Measurements from ENCODE around the gene NBPF1.
"Not testable (repeated sequence)": the region's sequence is repeated elsewhere in the genome, so short reads cannot be mapped to it uniquely, and the experiment has no call there.

The NBPF1 gene

DNA sequence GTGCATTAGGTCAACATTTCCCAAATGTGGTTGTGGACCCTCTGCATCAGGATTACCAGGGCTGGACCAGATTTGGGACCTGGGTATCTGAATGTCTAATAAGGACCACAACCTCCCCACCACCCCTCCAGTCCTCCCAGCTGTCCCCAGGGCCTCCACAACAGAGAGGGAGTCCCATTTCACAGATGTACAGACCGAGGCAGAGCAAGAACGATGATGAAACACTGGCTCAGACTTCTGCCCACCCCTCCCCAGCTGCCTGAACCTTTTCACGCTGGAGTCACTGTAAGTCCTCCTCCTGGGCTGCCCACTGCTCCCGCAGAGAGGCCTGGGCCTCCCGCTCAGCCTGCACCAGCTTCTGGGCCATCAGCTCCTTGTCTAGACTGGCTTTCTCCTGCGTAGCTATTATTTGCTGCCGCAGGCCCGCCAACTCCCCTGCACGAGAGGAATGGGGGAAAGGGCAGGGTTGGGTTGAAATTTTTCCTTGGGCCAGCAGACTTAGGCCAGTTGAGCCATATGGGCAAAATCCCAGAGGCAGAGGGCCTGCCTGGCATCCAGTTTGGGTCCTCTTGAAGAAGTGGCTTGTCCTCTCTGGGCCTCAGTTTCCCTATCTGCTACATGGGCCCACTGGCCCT lies 8.4 kb upstream of the NBPF1 start:
- DNase-seq = not testable (repeated sequence)

DNA sequence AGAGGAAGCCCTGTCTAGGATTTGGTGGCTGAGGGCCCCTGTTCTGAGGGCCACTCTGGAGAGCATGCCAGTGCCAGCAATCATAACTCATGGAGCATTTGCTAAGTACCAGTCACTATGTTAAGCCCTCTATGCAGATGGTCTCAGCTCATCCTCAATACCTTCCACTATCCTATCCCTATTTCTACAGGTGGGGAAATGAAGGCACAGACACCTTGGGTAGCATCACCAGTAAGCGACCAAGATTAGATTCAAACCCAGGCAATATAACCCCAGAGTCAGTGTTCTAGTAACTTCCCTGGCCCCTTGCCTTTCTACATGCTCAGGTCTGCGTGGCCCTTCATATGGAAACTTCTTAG lies 7.9 kb upstream of the NBPF1 start:
- DNase-seq = no peak

GRCh38 chr1:16619803-16620501 lies 6.6 kb upstream of the NBPF1 start:
- not testable (repeated sequence) for DNase-seq

- no peak for DNase-seq
Measured at GRCh38 chr1:16618719-16619118, 5.4 kb upstream of the NBPF1 start.

GRCh38 chr1:16617778-16618580 lies 4.6 kb upstream of the NBPF1 start:
- no peak for DNase-seq

DNA sequence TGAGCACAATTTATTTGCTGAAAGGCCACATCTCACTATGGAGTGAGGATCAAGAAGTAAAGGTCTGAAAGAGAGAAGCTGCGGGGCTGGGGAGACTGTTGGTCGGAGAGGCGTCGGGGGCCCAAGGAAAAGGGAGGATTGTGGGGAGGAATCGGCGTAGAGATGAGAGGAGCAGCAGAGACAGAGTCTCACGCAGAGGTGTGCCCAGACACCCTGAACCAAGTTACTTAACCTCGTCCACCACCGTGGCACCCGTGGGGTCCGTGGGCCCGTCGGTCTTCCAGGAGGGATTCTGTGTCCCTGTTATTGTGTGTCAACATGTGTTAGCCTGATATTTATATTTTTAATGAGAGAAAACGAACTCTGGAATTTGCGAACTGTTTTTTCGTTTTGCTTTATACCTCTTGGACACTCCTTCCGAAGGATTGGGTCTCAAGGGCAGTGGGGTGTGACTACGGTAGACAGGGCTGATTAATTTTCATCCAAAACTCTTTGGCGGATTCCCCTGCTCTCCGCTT lies 3.8 kb upstream of the NBPF1 start:
- DNase-seq = no peak

GRCh38 chr1:16615253-16616252 lies 2.2 kb upstream of the NBPF1 start:
- no peak for DNase-seq

- DNase-seq = no peak
Measured at GRCh38 chr1:16614361-16615252, 1.2 kb upstream of the NBPF1 start.

GRCh38 chr1:16612332-16613172 lies 812 bp downstream of the NBPF1 start:
- no peak for DNase-seq

GRCh38 chr1:16611981-16612331 lies 1.4 kb downstream of the NBPF1 start:
- DNase-seq = not testable (repeated sequence)

DNA sequence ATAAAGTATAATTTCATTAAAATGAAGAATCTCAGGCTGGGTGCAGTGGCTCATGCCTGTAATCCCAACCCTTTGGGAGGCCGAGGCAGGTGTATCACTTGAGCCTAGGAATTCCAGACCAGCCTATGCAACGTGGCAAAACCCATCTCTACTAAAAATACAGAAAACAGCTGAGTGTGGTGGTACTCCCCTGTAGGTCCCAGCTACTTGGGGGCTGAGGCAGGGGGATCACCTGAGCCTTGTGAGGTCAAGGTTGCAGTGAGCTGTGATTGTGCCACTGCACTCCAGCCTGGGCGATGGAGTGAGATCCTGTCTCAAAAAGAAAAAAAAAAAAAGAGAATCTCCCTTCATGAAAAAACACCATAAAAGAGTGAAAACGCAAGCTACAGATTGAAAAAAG lies 2.2 kb downstream of the NBPF1 start:
- DNase-seq = not testable (repeated sequence)

DNA sequence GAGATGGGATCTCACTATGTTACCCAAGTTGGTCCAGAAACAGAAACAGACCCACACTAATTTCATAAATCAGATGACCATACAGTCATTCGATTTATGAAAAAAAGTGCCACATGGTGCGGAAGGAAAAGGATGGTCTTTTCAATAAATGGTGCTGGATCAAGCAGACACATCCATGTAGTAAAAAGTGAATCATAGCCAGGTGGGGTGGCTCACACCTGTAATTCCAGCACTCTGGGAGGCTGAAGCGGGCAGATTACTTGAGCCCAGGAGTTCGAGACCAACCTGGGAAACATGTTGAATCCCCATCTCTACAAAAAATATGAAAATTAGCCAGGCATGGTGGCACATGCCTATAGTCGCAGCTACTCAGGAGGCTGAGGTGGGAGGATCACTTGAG lies 2.8 kb downstream of the NBPF1 start:
- DNase-seq = not testable (repeated sequence)

- DNase-seq = not testable (repeated sequence)
Measured at GRCh38 chr1:16609761-16610160, 3.6 kb downstream of the NBPF1 start.

DNA sequence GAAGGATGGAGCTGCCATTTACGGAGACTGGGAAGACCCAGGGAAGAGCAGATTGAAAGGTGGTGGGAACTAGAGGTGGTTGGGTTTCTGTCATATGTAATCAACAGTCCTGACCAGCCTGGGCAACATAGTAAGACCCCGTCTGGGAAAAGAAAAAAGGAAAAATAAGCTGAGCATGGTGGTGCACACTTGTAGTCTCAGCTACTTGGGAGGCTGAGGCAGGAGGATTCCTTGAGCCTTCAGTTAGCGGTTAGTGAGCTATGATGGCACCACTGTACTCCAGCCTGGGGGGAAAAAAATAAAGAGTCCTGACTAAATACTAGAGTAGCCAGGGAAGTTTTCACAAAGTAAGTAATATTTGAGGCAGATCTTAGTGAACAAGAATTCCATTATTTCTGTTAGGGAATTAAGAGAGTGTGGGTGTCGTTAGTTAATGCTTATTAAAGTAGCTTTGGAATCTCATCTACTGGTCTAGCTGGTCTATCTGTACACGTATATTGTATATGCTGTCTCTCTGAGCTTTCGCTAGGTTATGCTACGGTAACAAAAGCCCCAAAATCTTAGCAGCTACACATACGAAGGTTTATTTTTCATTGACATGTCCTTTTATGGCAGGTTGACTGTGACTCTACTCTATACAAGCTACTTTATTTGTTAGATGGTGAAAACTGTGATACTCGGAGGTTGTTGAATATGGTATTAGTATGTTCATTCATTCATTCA lies 4.4 kb downstream of the NBPF1 start:
- no peak for DNase-seq

DNA sequence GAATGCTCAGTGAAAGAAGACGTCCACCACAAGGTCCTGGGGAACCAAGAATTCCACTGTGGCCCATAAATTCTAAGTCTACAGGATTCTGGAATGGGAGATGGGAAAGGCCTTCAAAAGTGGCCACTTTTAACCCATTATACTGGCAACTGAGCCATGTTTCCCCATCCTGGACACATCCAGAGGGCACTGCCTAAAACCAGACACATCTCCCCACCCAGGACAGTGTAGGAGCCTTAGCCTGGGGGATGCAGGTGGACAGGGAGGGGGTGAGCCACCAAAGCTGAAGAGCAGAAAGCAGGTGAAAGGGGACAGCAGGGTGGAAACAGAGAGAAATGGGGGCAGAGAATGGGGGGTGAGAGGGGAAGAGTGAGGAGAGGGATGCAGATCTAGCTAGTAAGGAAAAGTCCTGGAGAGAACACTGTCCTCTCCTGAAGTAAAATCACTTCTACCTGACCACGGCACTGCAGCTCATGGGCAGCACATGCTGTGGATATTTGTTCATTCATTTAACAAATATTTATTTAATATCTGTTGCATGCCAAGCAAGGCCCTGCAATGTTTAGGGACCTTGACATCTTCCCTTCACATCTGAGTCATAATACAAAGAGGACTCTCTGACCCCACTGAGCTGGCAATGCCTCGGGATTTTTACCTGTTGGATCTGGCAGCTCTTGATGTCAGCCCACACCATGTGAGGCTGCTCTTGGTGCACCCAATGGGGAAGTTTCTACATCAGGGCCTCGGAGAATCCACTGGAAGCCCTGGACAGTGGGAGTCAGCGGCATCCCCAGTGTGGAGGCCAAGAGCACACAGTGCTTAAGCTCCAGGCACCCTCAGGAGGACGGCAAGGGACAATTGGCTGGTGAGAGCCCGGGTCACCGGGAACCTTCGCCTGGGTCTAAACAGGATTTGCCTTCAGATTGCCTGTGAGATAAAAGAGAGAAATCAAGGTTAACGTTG lies 5.2 kb downstream of the NBPF1 start:
- DNase-seq = not testable (repeated sequence)

DNA sequence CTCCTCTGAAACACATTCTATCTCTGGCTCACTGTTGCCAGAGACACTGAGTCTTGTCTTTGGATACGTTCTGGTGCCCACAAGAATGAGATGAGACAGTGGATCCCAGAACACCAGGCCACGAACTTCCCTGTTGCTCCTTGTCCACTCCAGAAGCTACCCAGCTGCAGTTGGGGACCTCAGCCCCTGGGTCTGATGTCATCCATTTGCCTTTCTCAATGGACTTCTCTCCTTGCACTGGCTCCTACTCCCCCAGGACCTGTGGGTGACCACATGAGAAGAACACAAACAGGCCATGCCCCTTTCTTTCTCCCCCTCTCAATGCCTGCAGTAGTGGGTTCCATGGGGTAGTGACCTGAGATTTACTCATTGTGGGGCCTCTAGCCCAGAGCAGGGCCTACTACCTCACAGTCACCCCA lies 5.9 kb downstream of the NBPF1 start:
- DNase-seq = no peak

DNA sequence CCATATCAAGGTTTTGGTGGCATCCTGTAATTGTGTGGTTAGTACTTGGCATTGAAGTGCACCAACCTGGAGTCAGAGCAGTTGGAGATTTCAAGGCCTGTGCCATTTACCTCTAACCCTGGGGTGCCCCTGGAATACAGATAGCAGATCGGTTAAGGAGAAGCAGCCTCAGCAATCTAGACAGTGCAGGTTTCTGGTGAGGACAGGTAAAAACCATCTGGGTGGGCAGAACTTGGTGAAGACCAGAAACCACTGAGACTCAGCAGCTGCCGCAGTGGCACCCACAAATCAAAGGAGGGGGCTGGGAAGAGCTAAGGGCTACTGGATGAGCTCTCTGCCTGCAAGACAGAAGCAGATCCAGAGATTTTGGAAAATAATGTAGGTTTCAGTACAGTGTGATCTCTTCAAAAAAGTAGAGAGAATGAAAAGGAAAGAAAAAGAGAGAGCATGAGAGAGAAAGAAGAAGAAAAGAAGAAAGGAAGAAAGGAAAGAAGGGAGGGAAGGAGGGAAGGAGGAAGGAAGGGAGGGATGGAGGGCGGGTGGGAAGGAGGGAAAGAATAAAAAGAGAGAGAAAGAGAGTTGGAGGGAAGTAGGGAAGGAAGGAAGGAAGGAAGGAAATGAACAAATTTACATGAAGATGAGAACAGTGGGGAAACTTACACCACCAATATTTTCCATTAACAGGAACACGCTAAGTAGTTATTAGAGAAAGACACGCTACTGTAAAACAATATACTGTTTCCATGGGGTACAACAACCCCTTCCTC lies 6.5 kb downstream of the NBPF1 start:
- DNase-seq = not testable (repeated sequence)

Measured in GOT3 (cell line).